Prostate gland (tissue), 2 donors: Measurements from ENCODE around the gene RGCC.

Source experiments
- POLR2AphosphoS5 ChIP-seq: sonication (generic); formaldehyde crosslinking; IDR thresholded peaks from one replicate; pipeline ENCODE4 v1.6.1; 2017; ENCODE audit warnings: antibody characterized with exemption
- TF ChIP-seq, protein P1 (sequence below), 4 experiments: fragments of 200-600 bp in 2 of 4; fragments of 450-650 bp in 2 of 4; sonication (generic) in 2 of 4; IDR thresholded peaks; 1 replicate in 3 of 4; 2 replicates in 1 of 4; pipeline ENCODE4 v1.5.1; 2016 to 2019; ENCODE audit warnings: antibody characterized with exemption in 4 of 4, mild to moderate bottlenecking in 2 of 4, moderate library complexity in 2 of 4

GRCh38 chr13:41516166-41516565, 58.8 kb downstream of the RGCC start:
- TF ChIP-seq POLR2AphosphoS5: no peak
- TF ChIP-seq, protein P1, sequence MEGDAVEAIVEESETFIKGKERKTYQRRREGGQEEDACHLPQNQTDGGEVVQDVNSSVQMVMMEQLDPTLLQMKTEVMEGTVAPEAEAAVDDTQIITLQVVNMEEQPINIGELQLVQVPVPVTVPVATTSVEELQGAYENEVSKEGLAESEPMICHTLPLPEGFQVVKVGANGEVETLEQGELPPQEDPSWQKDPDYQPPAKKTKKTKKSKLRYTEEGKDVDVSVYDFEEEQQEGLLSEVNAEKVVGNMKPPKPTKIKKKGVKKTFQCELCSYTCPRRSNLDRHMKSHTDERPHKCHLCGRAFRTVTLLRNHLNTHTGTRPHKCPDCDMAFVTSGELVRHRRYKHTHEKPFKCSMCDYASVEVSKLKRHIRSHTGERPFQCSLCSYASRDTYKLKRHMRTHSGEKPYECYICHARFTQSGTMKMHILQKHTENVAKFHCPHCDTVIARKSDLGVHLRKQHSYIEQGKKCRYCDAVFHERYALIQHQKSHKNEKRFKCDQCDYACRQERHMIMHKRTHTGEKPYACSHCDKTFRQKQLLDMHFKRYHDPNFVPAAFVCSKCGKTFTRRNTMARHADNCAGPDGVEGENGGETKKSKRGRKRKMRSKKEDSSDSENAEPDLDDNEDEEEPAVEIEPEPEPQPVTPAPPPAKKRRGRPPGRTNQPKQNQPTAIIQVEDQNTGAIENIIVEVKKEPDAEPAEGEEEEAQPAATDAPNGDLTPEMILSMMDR (IDR thresholded peaks at IDR 0.05): no peak
